KG1 (cell line): ENCODE measurements around the gene GABBR2.

Experiments
- DNase-seq: peaks from one replicate; lab custom pipeline; 2025; lab: John Stamatoyannopoulos, UW

Gene GABBR2

DNA sequence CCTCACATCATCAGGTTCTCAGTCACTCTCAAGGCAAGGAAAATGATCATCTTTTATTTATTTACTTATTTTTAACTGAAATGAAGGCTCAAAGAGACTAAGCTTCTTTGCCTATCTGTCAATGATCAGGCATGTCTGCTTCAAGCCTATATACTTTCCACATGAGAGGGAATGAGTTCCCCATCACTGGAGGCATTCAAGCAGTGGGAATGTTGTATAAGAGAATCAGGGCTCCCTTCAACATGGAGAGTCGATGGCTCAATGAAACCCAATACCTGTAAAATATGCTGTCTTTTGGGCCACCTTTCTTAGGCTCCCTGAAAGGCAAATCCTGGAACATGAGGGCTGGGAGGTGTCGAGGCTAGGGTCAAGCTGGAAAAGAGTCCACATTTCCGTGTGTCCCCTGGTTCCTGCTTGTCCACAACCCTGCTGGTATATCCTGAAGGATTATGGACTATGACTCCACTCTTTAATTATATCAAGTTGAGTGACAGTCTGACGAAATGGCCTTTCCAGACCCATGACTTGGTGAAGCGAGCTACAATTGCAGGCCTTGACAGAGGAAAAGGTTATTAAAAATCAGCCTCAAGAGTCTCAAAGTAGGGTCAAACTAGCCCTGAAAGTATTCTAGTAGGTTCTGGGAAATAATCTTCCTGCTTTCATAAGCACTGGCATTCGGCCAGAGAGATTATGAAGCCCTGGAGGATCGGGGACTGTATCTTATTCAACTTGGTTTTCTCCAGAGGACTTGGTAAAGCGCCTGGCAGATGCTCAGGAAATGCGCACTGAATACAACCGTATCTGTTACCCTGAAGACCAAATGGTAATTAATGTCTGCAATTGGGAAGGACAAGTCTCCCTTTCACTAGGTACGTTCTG, 307.4 kb downstream of the GABBR2 start:
- DNase-seq: no peak

- DNase-seq: no peak
Observed at GRCh38 chr9:98399950-98400683, 308.6 kb downstream of the GABBR2 start.

DNA sequence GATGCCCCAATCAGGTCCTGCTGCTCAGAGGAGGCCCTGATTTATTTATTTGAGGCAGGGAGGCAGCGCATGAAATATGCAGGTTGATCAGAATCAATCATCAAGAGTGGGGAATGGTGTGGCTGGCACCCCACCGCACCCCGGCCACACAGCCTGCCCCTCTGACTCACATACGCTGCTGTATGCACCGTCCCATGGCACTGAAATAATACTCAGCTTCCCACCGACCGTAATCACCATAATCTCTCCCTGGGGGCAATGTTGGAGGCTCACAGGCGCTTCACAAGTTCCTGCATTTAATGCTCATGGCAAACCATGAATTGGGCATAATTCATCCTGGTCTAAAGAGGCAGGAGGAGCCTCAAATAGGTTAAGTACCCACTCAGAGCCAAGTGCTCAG, 312.1 kb downstream of the GABBR2 start:
- no peak for DNase-seq

DNA sequence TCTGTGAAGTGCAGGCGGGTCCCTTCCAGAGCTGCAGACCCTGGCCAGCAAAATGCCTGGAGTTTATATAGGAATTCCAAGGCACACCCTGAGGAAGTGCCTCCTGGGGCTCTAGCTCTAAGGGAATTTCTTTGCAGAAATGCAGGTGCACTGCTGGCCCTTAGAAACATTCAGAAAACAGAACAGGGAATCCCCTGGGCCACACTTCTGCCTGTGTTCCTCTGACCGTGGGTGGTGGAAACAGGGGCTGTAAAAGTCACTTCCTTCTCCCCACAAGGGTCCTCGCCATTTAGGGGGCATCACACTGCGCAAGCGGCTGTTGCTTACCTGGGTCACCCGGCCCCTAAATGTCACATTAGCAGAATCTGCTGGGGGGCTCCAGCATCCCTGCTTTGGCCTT, 312.5 kb downstream of the GABBR2 start:
- DNase-seq: no peak

DNA sequence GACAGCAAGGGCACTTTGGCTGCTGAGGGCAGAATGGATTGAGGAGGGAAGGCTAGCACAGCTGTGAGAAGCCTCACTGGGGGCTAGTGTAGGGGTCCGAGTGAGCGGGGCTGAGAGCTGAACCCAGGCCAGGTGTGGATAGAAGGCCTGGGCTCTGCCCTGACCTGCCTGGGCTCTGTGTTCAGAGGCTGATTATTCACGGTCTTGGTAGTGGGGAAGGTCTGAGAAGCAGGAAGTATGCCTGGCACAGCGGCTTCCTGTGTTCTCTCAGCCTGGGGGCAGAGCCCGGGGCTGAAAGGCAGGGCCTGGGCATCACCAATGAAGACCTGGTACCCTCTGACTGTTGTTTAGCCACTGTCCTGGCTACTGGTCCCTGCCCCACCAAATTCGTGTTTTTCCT, 316.9 kb downstream of the GABBR2 start:
- no peak for DNase-seq

DNA sequence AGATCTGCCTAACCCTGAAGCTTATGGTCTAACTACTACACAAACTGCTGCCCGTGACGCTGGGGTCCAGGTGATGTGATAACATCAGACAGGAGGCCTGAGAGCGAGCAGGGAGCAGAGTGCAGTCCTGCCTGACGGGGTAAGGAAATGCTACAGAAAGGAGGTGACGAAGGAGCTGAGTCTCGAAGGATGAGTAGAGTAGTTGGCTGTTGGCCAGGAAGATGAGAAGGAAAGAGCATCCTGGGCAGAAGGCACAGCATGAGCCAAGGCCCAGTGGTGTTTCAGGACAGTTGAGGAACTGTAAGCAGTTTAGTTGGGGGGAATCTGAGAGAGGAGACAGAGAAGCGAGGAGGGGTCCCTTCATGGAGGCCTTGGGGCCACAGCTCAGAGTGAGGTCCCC, 317.3 kb downstream of the GABBR2 start:
- no peak for DNase-seq

DNA sequence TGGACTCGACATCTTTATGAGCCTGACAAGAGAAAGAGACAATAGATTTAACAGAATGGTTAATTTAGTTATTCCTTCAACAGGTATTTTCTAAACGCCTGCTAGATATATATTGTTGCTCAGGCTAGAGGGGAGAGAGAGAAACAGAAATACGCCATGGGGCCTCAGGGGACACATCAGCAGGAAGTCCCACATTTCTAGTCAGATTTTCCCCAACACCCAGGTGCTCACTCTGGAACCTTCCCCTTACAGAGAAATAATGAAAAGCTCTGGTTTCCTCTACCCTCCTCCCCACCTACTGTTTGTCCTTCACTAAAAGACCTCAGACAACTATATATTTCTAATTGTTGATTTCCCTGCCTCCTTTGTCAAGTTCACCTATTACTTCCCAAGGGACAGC, 323.0 kb downstream of the GABBR2 start:
- DNase-seq: no peak

- no peak for DNase-seq
Observed at GRCh38 chr9:98383758-98384157, 325.0 kb downstream of the GABBR2 start.

DNA sequence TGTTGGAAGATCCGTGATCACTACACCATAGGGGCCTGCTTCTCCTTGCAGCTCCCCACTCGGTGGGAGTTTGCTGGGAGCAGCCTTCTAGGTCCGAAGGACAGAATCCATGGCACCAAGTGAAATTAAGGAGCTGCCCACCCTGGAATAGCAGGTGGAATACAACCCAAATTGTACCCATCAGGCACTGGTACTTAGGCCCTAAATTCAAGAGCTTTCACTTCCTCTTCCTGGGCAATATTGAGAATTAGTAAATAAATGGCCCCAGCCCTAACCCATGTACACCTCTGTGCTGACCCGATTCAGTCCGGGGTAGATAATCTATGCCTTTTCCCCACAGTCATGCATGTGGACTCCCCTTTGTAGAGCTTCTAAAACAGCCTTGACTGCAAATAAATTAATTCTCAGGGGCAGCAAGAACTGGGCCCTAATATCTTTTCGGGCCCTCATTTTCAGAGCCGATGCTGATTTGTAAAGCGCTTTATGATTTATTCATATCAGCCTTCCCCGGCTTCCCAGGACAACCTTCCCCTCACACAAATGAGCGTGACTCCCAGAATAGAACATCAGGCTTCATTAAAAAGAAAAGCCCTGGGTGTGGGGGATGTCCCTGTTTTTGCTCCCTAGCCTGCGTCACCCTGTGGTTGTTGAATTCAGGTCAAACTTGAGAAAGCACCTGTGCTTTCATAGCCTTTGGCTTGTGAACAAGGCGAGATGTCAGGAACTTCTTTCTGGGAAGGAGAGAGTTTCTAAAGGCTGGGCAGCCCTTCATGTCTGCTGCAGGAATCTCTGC, 327.2 kb downstream of the GABBR2 start:
- no peak for DNase-seq

DNA sequence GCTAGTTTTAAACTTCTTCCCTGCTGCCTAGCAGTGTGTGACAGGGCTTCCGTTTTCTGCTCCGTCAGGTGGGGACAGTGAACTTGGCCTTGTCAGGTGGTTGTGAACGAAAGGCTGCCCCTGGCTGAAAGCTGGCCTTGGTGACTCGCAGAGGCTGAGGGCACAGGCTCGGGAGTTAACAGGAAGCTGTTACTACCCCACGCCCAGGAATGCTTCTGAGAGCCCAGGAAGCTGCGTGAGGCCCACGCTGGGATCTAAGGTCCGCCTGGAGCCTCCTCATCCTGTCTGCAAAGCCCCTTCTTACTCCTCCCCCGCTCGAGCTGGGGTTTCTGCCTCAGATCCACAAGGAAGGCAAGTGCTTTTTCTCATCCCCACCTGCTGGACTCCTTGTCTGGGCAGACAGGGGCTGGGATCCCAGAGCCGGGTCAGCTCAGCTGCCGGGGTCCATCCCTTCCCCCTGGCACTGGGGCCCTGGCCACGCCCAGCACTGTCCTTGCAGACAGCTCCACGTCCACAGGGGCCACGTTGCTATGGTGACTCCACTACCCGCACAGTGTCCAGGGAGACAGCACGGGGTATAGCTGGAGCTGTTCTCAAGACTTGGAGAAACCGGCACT, 328.6 kb downstream of the GABBR2 start:
- DNase-seq: no peak

DNA sequence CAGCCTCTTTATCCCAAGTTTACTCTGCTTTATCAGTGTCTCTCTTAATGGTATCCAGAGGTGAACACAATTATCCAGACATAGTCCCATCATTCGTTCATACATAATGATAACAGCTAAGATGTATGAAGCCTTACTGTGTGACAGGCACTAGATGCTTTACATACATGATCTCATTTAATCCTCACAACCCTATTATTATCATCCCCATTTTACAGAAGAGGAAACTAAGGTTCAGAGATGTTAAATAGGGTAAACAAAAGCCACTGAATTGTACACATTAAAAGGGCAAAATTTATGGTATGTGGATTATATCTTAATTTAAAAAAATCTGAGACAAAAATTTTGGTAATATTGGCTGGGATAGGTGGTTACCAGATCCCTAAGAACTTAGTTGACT, 329.2 kb downstream of the GABBR2 start:
- no peak for DNase-seq

DNA sequence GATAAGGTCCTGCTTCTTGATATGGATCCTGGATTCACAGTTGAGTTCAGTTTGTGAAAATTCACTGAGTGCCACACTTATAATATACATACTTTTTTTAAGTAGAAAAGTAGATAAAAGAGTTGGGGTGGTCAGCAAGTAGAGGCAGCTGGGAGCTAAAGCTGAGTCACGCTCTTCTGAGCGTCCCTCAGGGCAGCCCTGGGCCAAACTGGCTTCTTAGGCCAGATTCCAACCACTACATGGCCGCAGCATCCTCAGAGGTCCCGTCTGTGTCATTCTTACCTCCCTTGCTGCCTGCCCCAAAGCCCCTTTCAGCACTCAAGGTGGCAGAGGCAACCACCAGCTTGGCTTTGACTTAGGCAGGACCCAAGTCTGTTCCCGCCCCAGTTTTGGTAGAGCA, 329.9 kb downstream of the GABBR2 start:
- DNase-seq: no peak

DNA sequence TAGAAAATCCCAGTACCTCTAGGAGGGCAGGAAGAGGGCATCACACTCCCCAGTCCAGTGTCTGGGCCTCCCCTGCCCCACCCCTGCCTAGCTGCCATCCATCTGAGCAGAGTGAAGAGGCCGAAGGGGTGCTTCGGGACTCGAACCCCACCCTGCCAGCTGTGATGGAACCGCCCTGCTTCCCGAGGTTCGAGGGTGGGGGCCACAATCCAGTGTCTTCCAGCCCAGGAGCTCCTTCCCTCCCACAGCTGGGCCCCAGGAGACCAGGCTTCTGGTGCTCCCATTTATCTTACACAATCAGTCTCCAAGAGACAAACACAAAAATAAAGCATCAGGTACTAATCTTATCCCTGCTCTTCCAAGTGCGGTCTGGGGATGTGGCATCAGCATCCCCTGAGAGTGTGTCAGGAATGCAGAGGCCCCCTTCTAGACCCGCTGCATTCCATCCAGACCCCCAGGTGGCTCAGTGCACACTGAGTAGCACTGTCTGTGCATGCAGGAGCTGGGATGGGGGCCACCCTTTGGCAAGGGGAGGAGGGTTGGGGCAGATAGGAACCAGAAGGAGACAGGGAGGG, 330.4 kb downstream of the GABBR2 start:
- DNase-seq: no peak

DNA sequence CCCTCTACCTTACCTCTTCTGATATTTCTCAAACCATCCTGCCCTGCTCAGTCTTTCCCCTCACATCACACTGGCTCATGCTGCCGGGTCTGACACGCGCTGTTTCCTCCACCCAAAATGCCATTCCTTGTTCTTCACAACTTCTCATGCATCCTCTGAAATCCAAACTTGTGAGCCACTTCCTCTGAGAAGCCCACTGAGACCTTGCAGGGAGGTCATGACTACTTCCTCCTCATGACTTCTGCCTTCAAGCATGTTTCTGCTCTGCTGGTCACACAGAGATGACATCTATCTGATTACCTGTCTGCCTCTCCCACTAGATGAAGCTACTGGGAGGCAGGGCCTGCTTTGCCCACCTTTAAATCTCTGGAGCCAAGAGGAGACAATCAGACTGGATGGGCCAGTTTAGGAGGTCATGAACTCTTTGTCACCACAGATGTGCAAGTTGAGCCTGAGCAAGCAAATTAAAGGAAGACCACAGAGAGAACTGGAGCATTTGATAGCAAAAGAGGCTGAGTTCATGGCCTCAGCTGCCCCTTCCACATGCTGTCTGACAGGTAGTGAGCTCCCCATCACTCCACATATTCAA, 333.5 kb downstream of the GABBR2 start:
- no peak for DNase-seq

DNA sequence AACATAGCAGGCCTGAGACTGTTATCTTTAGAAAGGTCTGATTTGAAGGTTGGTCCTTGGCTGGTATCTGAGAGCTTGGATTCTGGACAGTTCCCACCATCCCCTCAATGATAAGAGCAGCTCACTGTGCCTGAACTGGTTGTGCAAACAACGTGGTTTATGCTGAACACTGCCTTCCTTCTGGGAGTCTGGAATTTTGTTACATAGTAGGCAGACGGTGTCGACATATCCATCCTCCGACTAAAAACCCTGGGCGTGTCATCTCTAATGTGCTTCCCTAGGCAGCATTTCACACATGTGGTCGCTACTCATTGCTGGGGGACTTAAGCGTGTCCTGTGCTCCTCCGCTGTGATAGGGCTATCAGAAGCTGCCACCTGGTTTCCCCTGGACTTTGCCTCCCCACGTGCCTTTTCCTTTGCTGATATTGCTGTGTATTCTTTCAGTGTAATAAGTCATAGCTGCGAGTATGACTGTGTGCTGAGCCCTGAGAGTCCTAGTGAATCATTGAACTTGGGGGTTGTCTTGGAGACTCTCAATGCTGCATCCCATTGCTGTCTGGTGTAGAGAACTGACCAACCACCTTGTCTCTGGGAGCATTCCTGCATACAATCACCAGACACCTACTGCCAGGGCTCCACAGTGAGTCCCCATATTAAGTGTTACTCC, 334.2 kb downstream of the GABBR2 start:
- no peak for DNase-seq

- no peak for DNase-seq
Observed at GRCh38 chr9:98373609-98374008, 335.1 kb downstream of the GABBR2 start.

DNA sequence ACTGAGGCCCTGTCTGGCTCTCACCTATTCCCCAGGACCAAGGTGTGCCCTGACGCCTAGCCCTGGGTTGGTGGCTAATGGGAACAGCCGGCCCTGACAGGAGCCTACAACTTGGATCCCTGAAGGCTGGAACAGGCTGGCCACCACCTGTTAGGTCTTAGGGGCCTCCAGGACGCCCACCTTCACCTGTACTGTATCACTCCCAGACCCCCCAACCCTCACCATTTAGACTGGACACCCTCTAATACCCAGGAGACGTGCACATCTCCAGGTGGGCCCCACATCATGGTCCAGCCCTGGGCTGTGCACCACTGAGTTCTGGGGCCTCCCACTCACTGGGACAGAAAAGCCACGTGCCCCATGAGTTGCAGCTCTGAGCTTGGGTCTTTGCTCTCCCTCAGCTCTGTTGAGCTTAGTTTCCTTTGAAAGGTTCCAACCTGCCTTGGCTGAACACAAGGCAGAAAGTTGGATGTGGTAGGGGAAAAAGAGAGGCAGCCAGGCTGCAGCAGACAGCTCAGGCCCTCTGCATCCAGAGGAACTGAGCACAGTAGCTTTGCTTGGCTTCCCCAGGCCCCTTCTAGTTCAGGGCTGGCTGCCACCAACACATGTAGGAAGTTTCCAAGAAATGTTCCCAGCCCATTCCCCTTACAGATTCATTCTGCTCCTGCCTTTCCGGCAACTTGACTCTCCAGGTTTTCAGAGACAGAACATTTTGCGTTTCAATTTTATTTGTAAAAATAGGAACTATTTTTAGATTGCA, 336.5 kb downstream of the GABBR2 start:
- DNase-seq: no peak

- DNase-seq: no peak
Observed at GRCh38 chr9:98370976-98371315, 337.8 kb downstream of the GABBR2 start.

DNA sequence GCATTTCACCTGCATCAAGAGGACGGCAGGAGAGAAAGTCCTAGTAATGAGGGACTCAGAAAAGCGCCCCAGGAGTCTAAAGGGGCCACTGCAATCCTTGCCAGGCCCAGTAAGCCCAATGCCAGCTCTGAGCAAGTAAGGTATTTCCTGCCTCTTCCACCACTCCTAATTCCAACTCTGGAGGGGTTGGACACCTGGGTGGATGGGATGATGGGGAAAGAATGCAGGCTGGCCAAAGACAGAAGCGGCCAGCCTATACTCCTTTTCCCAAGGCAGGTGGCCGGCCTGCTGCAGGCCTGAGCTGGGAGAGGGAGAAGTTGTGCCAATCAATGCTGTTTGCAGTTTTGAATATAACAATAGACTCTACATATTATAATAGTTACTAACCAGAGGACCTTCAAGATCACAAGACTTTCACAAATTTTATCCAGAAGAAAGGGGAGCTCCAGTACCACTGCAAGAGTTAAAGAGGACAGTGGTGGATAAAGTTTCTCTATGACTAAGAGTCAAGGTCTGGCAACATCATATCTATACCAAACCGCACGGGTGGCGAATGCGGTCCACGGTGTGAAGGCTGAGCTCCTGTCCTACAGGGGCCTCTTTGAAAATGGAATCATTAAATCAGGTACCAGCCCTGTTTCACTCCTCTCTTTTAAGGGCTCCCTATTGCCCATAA, 338.3 kb downstream of the GABBR2 start:
- DNase-seq: no peak

- DNase-seq: no peak
Observed at GRCh38 chr9:98369896-98370295, 338.8 kb downstream of the GABBR2 start.
